GM12872 (cell line): ENCODE results near the gene RAD54L.
A peak's percentile ranks its signal among the peaks of the same experiment; 100 is the strongest.

ENCODE experiments used
- CTCF ChIP-seq: IDR thresholded peaks from 3 replicates; pipeline ENCODE4 v1.5.1; 2011; ENCODE audit warnings: low read depth, mild to moderate bottlenecking, low read length, moderate library complexity; ENCODE audit not compliant: insufficient read depth

RAD54L gene

DNA sequence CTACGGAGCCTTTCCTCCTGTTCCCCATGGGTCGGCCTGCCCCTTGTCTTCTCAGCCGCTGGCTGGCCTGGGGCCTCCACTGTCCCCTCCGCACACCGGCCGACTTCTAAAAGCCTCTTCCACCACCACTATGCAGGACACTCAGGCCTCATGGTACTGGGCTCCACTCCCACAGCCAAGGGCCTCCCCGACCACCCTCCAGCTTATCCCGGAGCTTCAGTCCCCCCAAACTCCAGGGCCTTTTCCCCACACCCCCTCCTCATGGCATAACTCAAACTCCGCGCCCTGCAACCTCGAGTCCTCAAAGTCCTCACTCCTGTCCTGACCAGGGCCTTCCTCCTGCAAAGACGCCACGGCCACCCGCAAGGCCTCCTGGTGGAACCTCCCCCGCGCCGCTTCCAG is 53.8 kb downstream of the RAD54L start:
- TF ChIP-seq CTCF: no peak

GRCh38 chr1:46301808-46302640 is 54.5 kb downstream of the RAD54L start:
- peak; percentile 55; the same call in 2 of the 3 replicates for TF ChIP-seq CTCF

- TF ChIP-seq CTCF: no peak
Measured at GRCh38 chr1:46302641-46303037, 55.1 kb downstream of the RAD54L start.

- TF ChIP-seq CTCF: 0 out of 3 replicates have a peak, but pooled peaks have one; percentile 19
Measured at GRCh38 chr1:46303038-46303871, 55.7 kb downstream of the RAD54L start, which contains the start of the genes LRRC41 and UQCRH. TSS of gene LRRC41 (minus strand) at chr1:46303616. CDS start at chr1:46303322, 294 bp downstream. TSS of gene UQCRH (plus strand) at chr1:46303698. CDS start at chr1:46303767, 69 bp downstream.

GRCh38 chr1:46303872-46304326 is 56.3 kb downstream of the RAD54L start:
- TF ChIP-seq CTCF: no peak

- TF ChIP-seq CTCF: no peak
Measured at GRCh38 chr1:46306159-46306530, 58.6 kb downstream of the RAD54L start.
